Osteoblast (primary cell): ENCODE data around the gene RNASE8. TPM values are rescaled to one million over a fixed set of nuclear protein-coding genes. Genes with fewer than 3 reads are reported as not detected.

Experiments used
- DNase-seq: peaks from one replicate; pipeline ENCODE4 v3.0.0; 2011; ENCODE audit warnings: low spot score, mixed read lengths; ENCODE audit not compliant: insufficient read length; ENCODE audit errors: missing footprints
- H2AFZ ChIP-seq: 2 replicates; pipeline ENCODE4 v1.6.0; 2011; ENCODE audit warnings: mild to moderate bottlenecking, low read length
- H3K27ac ChIP-seq: 2 replicates; pipeline ENCODE4 v1.5.1; 2011; ENCODE audit warnings: mild to moderate bottlenecking, low read depth, low read length, moderate library complexity
- H3K27me3 ChIP-seq: 2 replicates; pipeline ENCODE4 v1.6.0; 2012; ENCODE audit warnings: mild to moderate bottlenecking, control low read depth, inconsistent platforms, low read length, moderate library complexity; ENCODE audit not compliant: insufficient read depth
- H3K36me3 ChIP-seq: 2 replicates; pipeline ENCODE4 v1.5.1; 2011; ENCODE audit warnings: mild to moderate bottlenecking, low read length, control low read depth, moderate library complexity; ENCODE audit not compliant: insufficient read depth
- H3K4me1 ChIP-seq: 2 replicates; pipeline ENCODE4 v1.5.1; 2011; ENCODE audit warnings: mild to moderate bottlenecking, low read length, control low read depth, moderate library complexity; ENCODE audit not compliant: insufficient read depth
- H3K4me2 ChIP-seq: 2 replicates; pipeline ENCODE4 v1.6.0; 2011; ENCODE audit warnings: mild to moderate bottlenecking, low read length; ENCODE audit not compliant: insufficient read depth
- H3K4me3 ChIP-seq: fragments of 200-600 bp; sonication (generic); 3 replicates; pipeline ENCODE4 v1.5.1; 2012; ENCODE audit warnings: mild to moderate bottlenecking, low read length, inconsistent platforms; ENCODE audit not compliant: insufficient read depth
- H3K79me2 ChIP-seq: 2 replicates; pipeline ENCODE4 v1.6.0; 2012; ENCODE audit warnings: mild to moderate bottlenecking, low read length, control low read depth, inconsistent platforms; ENCODE audit not compliant: insufficient read depth
- H3K9me3 ChIP-seq: 2 replicates; pipeline ENCODE4 v1.5.1; 2011; ENCODE audit warnings: low read depth, low read length, control low read depth
- H4K20me1 ChIP-seq: 2 replicates; pipeline ENCODE4 v1.6.0; 2012; ENCODE audit warnings: mild to moderate bottlenecking, low read length, control low read depth; ENCODE audit not compliant: insufficient read depth
- CTCF ChIP-seq: IDR thresholded peaks from 2 replicates; pipeline ENCODE4 v1.5.1; 2011; ENCODE audit warnings: mild to moderate bottlenecking, low read depth, low read length, moderate library complexity; ENCODE audit errors: extremely low read depth
- total RNA-seq: library from RNA; depleted of rRNA; stranded (reverse); fragments of >200 nt; gene quantifications from 2 replicates; pipeline ENCODE4 v1.2.3, GENCODE V29; 2012

RNASE8 gene
- total RNA-seq, 1 donor, result not detected

- Histone ChIP-seq H4K20me1 (no peaks in the 10 kb centered on the region), H3K27ac (no peak overlapping the region), H3K4me1 (no peaks in the 10 kb centered on the region), H3K79me2 (no peaks in the 10 kb centered on the region), H3K9me3 (no peaks in the 10 kb centered on the region), H3K4me2 (no peak overlapping the region), H3K4me3 (peak overlapping the region; percentile 30), H3K27me3 (peaks cover 64% of the 10 kb centered on the region), H3K36me3 (no peaks in the 10 kb centered on the region), H2AFZ (no peak overlapping the region)
- DNase-seq, result peak; percentile 81
- no peak for TF ChIP-seq CTCF
Measured at GRCh38 chr14:21025371-21026273, 32.0 kb upstream of the RNASE8 start.

GRCh38 chr14:21026274-21026987, 31.2 kb upstream of the RNASE8 start:
- H3K36me3 ChIP-seq, result no peaks in the 10 kb centered on the region
- TF ChIP-seq CTCF, result no peak
- H3K79me2 ChIP-seq, result no peaks in the 10 kb centered on the region
- H3K27me3 ChIP-seq, result peaks cover 61% of the 10 kb centered on the region
- no peak overlapping the region for H3K27ac ChIP-seq
- H3K4me1 ChIP-seq, result no peaks in the 10 kb centered on the region
- H3K4me2 ChIP-seq, result no peak overlapping the region
- H3K4me3 ChIP-seq, result no peak overlapping the region
- H3K9me3 ChIP-seq, result no peaks in the 10 kb centered on the region
- H2AFZ ChIP-seq, result no peak overlapping the region
- DNase-seq, result peak; percentile 76
- no peaks in the 10 kb centered on the region for H4K20me1 ChIP-seq

GRCh38 chr14:21026988-21027315, 30.7 kb upstream of the RNASE8 start:
- no peak overlapping the region for H2AFZ ChIP-seq
- H3K27ac ChIP-seq, result no peak overlapping the region
- no peaks in the 10 kb centered on the region for H3K79me2 ChIP-seq
- H3K36me3 ChIP-seq, result no peaks in the 10 kb centered on the region
- no peaks in the 10 kb centered on the region for H4K20me1 ChIP-seq
- no peak overlapping the region for H3K4me2 ChIP-seq
- DNase-seq, result peak; percentile 37
- H3K9me3 ChIP-seq, result no peaks in the 10 kb centered on the region
- H3K4me3 ChIP-seq, result no peak overlapping the region
- peaks cover 61% of the 10 kb centered on the region for H3K27me3 ChIP-seq
- TF ChIP-seq CTCF, result no peak
- no peaks in the 10 kb centered on the region for H3K4me1 ChIP-seq

- Histone ChIP-seq H3K4me2 (no peak within 1 kb of the TSS), H3K27ac (no peak within 1 kb of the TSS), H3K9me3 (no peaks in the 10 kb centered on the region), H3K4me1 (no peaks in the 10 kb centered on the region), H3K79me2 (no peaks in the 10 kb centered on the region), H3K36me3 (no peaks in the 10 kb centered on the region), H4K20me1 (no peaks in the 10 kb centered on the region), H2AFZ (no peak within 1 kb of the TSS), H3K4me3 (no peak within 1 kb of the TSS), H3K27me3 (peaks cover 57% of the 10 kb centered on the region)
- DNase-seq, result no peak
- TF ChIP-seq CTCF, result no peak
Measured at GRCh38 chr14:21029917-21030316, 27.7 kb upstream of the RNASE8 start, which contains the start of gene TPPP2. Gene TPPP2, plus strand, starts transcription at chr14:21030217. Its CDS starts 365 bp downstream, at chr14:21030582.
